ENCODE data around the gene PANK2. TPM values are rescaled to one million over a fixed set of nuclear protein-coding genes. Genes with fewer than 3 reads are reported as not detected.

The PANK2 gene
- total RNA-seq, 1 experiment from 2014 or later: 41.6 TPM

- Histone ChIP-seq H3K9me3 (ENCODE audit: control insufficient read depth in 1 of 2, insufficient read depth in 1 of 2, low read depth in 1 of 2, low read length in 2 of 2) (no peaks in the 10 kb centered on the region), H3K27ac (ENCODE audit: low read depth, low read length) (no peak overlapping the region), H3K9ac (ENCODE audit: low read length) (no peak overlapping the region), H3K36me3 (ENCODE audit: control insufficient read depth in 1 of 2, insufficient read depth in 2 of 2, low read length in 2 of 2) (peaks cover 16 to 21% of the 10 kb centered on the region in 2 experiments; a peak in 3 of 4 replicates), H3K79me2 (ENCODE audit: insufficient read depth, low read length) (peaks cover 100% of the 10 kb centered on the region), H3K4me2 (ENCODE audit: low read length) (no peak overlapping the region), H4K20me1 (ENCODE audit: insufficient read depth) (peaks cover 36% of the 10 kb centered on the region; the same call in 1 of the 2 replicates), H3K4me3 (replicated peaks in 1 of 2; ENCODE audit: low read depth in 1 of 2, low read length in 2 of 2) (no peak overlapping the region), H3K4me1 (ENCODE audit: control insufficient read depth in 1 of 2, insufficient read depth in 2 of 2, low read length in 2 of 2) (peaks cover 15 to 30% of the 10 kb centered on the region in 2 experiments), H3K27me3 (ENCODE audit: insufficient read depth, low read length) (no peaks in the 10 kb centered on the region), H3K9me2 (ENCODE audit: insufficient read depth) (no peaks in the 10 kb centered on the region), H2AFZ (ENCODE audit: low read depth, low read length, poor library complexity, severe bottlenecking) (no peak overlapping the region)
- CTCF ChIA-PET: no interaction called here
- no TSS peak for BruUV-seq (replicated peaks)
- POLR2A ChIA-PET: no interaction called here
- ATAC-seq (no peak), DNase-seq (ENCODE audit: low read depth, low spot score) (no peak)
- RAD21 ChIA-PET (ENCODE audit: low non-redundant PET in 1 of 2, low total read pairs in 2 of 2, uncharacterized antibody in 2 of 2, unreplicated experiment in 2 of 2): no interaction called here
- intact Hi-C loops (cut with micrococcal nuclease): no loop called here
- TF ChIP-seq REST (IDR thresholded peaks at IDR 0.05; ENCODE audit: low read depth) (no peak), POLR2AphosphoS5 (IDR thresholded peaks at IDR 0.05; ENCODE audit: low read depth, low read length) (no peak), JUND (IDR thresholded peaks at IDR 0.05) (no peak), SIN3A (IDR thresholded peaks at IDR 0.05; ENCODE audit: low read depth) (no peak), CTCF (IDR thresholded peaks at IDR 0.05 in 2 of 3, conservative IDR thresholded peaks at IDR 0.05 in 1 of 3; ENCODE audit: borderline replicate concordance in 1 of 3, insufficient read depth in 1 of 3, low read depth in 2 of 3, low read length in 2 of 3) (no peak), EZH2 (IDR thresholded peaks at IDR 0.05) (no peak), MAX (IDR thresholded peaks at IDR 0.05) (no peak), EGR1 (IDR thresholded peaks at IDR 0.05; ENCODE audit: low read depth) (no peak), YY1 (IDR thresholded peaks at IDR 0.05; ENCODE audit: extremely low read depth, insufficient replicate concordance, low read depth, low read length) (no peak), ZFX (IDR thresholded peaks at IDR 0.05) (no peak), TCF7L2 (IDR thresholded peaks at IDR 0.05; ENCODE audit: borderline replicate concordance, extremely low read depth, insufficient read depth, insufficient read length) (no peak), ELF1 (IDR thresholded peaks at IDR 0.05; ENCODE audit: borderline replicate concordance, low read depth) (no peak), SP1 (IDR thresholded peaks at IDR 0.05; ENCODE audit: low read depth) (no peak)
- TF ChIP-seq, protein P1, sequence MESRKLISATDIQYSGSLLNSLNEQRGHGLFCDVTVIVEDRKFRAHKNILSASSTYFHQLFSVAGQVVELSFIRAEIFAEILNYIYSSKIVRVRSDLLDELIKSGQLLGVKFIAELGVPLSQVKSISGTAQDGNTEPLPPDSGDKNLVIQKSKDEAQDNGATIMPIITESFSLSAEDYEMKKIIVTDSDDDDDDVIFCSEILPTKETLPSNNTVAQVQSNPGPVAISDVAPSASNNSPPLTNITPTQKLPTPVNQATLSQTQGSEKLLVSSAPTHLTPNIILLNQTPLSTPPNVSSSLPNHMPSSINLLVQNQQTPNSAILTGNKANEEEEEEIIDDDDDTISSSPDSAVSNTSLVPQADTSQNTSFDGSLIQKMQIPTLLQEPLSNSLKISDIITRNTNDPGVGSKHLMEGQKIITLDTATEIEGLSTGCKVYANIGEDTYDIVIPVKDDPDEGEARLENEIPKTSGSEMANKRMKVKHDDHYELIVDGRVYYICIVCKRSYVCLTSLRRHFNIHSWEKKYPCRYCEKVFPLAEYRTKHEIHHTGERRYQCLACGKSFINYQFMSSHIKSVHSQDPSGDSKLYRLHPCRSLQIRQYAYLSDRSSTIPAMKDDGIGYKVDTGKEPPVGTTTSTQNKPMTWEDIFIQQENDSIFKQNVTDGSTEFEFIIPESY (IDR thresholded peaks at IDR 0.05; ENCODE audit: extremely low read depth, insufficient replicate concordance, low read length): no peak
- TF ChIP-seq, protein P2, sequence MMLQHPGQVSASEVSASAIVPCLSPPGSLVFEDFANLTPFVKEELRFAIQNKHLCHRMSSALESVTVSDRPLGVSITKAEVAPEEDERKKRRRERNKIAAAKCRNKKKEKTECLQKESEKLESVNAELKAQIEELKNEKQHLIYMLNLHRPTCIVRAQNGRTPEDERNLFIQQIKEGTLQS (IDR thresholded peaks at IDR 0.05): no peak
These were observed 15.7 kb downstream of the PANK2 start for GRCh38 chr20:3904857-3905256.
